Chondrocyte (in vitro differentiated cells): ENCODE measurements around the gene CTNS. TPM values are rescaled to one million over a fixed set of nuclear protein-coding genes. Genes with fewer than 3 reads are reported as not detected.

ENCODE experiments used
- DNase-seq: peaks from one replicate; pipeline ENCODE4 v3.0.0; 2021; ENCODE audit warnings: mixed read lengths, low spot score
- H3K27ac Mint-ChIP-seq: one replicate; pipeline ENCODE4 v1.8.0; 2021; ENCODE audit warnings: mild to moderate bottlenecking, moderate library complexity, mixed read lengths; ENCODE audit not compliant: unreplicated experiment
- H3K27me3 Mint-ChIP-seq: 2 replicates; pipeline ENCODE4 v1.8.0; 2021; ENCODE audit warnings: low read depth, mixed read lengths
- H3K36me3 Mint-ChIP-seq: 2 replicates; pipeline ENCODE4 v1.8.0; 2021; ENCODE audit warnings: low read depth, mixed read lengths
- H3K4me1 Mint-ChIP-seq: 2 replicates; pipeline ENCODE4 v1.8.0; 2021; ENCODE audit warnings: low read depth, mild to moderate bottlenecking, mixed read lengths
- H3K4me3 Mint-ChIP-seq: one replicate; pipeline ENCODE4 v1.8.0; 2021; ENCODE audit warnings: mild to moderate bottlenecking, moderate library complexity, mixed read lengths; ENCODE audit not compliant: unreplicated experiment
- H3K9me3 Mint-ChIP-seq: 2 replicates; pipeline ENCODE4 v1.8.0; 2021; ENCODE audit warnings: low read depth, mixed read lengths
- long read RNA-seq: library from polyadenylated mRNA; stranded (forward); transcript quantifications from one replicate; pipeline ENCODE4 v2.0.0, GENCODE V29; 2021
- total RNA-seq: library from RNA; stranded (reverse); gene quantifications from 3 replicates; pipeline ENCODE4 v1.2.1, GENCODE V29; 2021
- TF ChIP-seq, protein P1 (sequence below): fragments of 200-600 bp; sonication (generic); IDR thresholded peaks from 2 replicates; pipeline ENCODE4 v1.5.0; 2021; ENCODE audit warnings: antibody characterized with exemption, mild to moderate bottlenecking, moderate library complexity

The CTNS gene
- 14.4 to 18.4 TPM (median 17.8 TPM) in 3 replicates for total RNA-seq
- long read RNA-seq, transcript CTNS-201 (12 exons, 2,866 nt): major isoform, 24 of 43 reads
- long read RNA-seq, partial matches to known transcripts: 7 of 43 reads
- long read RNA-seq, other reads (novel, unspliced or antisense): 12 of 43 reads

DNA sequence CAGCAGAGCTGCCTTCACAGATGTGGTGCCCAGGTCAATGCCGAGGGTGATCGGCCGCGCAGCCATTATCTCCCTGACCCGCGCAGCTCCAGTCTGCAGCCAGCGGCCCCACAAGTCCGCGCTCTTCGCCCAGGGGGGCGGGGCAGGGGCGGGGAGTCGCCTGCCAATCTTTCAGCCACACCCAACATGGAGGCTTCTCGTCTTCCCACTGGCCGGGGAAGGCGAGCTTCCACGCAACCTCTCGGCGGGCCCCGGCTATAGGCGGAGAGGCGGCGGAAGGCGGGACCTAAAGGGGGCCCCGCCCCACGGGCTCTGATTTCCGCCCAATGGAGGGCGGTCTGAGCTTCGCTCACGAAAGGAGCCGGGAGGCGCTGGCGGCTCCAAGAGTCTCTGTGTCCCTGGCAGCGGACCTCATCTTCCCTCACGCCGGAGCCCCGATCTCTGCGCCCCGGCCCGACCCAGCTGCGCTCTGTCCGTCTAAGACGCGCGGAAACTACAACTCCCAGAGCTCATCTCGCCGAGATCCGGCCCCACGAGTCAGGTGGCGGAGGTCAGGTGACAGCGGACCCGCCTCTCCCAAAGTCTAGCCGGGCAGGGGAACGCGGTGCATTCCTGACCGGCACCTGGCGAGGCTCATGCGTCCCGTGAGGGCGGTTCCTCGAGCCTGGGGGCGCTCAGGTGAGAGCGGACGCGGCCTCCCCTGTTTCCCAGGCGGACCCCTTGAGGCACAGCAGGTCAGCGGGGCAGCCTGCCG is at the start of gene CTNS, which contains the start of gene SHPK:
Gene CTNS (plus strand): TSS at position 607 of the 754 bp plus-strand sequence. CDS start 3,447 bp downstream, outside the sequence.
Gene SHPK (minus strand): TSS at position 97 of the 754 bp plus-strand sequence. CDS start 31 bp downstream, at position 66.
- Mint-ChIP-seq H3K4me3 (peak within 1 kb of the TSS; percentile 95), H3K27me3 (no peaks in the 10 kb centered on the region)
- DNase-seq: peak; percentile 98

DNA sequence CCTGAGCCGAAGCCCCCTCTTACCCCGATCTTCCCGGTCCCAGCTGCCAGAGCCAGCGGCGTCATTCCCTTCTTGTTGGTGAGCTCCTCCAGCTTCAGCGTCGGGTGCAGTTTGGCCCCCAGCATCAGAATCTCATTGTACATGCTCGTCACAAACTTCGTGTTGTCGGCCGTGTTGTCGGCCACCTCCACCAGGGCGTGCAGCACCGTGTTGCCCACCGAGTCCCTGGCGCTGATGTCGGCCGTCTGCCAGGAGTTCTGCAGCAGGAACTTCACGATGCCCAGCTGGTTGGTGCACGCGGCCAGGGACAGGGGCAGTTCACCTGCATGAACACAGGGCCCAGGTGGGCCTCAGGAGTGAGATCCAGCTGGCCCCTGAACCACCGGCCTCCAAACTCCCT is 46.8 kb upstream of the CTNS start:
- TF ChIP-seq, protein P1, sequence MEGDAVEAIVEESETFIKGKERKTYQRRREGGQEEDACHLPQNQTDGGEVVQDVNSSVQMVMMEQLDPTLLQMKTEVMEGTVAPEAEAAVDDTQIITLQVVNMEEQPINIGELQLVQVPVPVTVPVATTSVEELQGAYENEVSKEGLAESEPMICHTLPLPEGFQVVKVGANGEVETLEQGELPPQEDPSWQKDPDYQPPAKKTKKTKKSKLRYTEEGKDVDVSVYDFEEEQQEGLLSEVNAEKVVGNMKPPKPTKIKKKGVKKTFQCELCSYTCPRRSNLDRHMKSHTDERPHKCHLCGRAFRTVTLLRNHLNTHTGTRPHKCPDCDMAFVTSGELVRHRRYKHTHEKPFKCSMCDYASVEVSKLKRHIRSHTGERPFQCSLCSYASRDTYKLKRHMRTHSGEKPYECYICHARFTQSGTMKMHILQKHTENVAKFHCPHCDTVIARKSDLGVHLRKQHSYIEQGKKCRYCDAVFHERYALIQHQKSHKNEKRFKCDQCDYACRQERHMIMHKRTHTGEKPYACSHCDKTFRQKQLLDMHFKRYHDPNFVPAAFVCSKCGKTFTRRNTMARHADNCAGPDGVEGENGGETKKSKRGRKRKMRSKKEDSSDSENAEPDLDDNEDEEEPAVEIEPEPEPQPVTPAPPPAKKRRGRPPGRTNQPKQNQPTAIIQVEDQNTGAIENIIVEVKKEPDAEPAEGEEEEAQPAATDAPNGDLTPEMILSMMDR: no peak
- no peak overlapping the region for H3K27ac Mint-ChIP-seq
- H3K4me3 Mint-ChIP-seq: no peak overlapping the region
- no peak for DNase-seq
- H3K9me3 Mint-ChIP-seq: no peaks in the 10 kb centered on the region
- H3K36me3 Mint-ChIP-seq: peaks cover 12% of the 10 kb centered on the region
- no peaks in the 10 kb centered on the region for H3K27me3 Mint-ChIP-seq
- H3K4me1 Mint-ChIP-seq: peaks cover 6% of the 10 kb centered on the region

More for the DNA sequence above, at the start of gene CTNS, which contains the start of gene SHPK:
- TF ChIP-seq, protein P1: no peak
- Mint-ChIP-seq H3K36me3 (peaks cover 2% of the 10 kb centered on the region), H3K4me1 (peaks cover 29% of the 10 kb centered on the region), H3K27ac (peak within 1 kb of the TSS; percentile 100), H3K9me3 (no peaks in the 10 kb centered on the region)

GRCh38 chr17:3590231-3590630 is 46.3 kb upstream of the CTNS start:
- Mint-ChIP-seq H3K4me3 (no peak overlapping the region), H3K4me1 (peaks cover 9% of the 10 kb centered on the region), H3K27me3 (no peaks in the 10 kb centered on the region), H3K9me3 (no peaks in the 10 kb centered on the region), H3K27ac (no peak overlapping the region), H3K36me3 (peaks cover 11% of the 10 kb centered on the region)
- TF ChIP-seq, protein P1: no peak
- no peak for DNase-seq

DNA sequence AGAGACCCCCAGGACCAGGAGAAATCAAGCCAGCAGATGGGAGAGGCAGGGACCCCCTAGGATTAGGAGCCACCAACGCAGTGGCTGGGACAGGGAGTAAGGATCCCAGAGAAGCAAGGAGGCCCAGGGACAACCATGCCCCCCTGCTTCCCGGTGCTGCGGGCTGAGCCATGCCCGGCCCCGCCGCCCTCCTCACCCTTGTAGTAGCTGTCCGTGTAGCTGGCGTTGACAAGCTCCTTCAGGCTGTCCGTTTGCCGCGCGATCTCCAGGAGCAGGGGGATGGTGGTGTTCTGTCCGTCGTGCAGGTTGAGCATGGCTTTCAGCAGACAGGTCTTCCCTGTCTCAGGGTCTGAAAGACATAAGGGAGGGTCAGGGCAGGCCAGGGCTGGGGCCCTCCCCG is 45.8 kb upstream of the CTNS start:
- DNase-seq: no peak
- TF ChIP-seq, protein P1: no peak
- peaks cover 9% of the 10 kb centered on the region for H3K4me1 Mint-ChIP-seq
- no peak overlapping the region for H3K27ac Mint-ChIP-seq
- no peaks in the 10 kb centered on the region for H3K9me3 Mint-ChIP-seq
- peaks cover 11% of the 10 kb centered on the region for H3K36me3 Mint-ChIP-seq
- H3K4me3 Mint-ChIP-seq: no peak overlapping the region
- no peaks in the 10 kb centered on the region for H3K27me3 Mint-ChIP-seq

GRCh38 chr17:3592216-3592860 is 44.2 kb upstream of the CTNS start:
- peaks cover 7% of the 10 kb centered on the region for H3K36me3 Mint-ChIP-seq
- TF ChIP-seq, protein P1: no peak
- no peak overlapping the region for H3K4me3 Mint-ChIP-seq
- H3K27ac Mint-ChIP-seq: no peak overlapping the region
- DNase-seq: no peak
- H3K4me1 Mint-ChIP-seq: peaks cover 9% of the 10 kb centered on the region
- H3K27me3 Mint-ChIP-seq: no peaks in the 10 kb centered on the region
- no peaks in the 10 kb centered on the region for H3K9me3 Mint-ChIP-seq
